Stomach (tissue), 4 donors: ENCODE results near the gene MAN2C1.

Experiments used
- POLR2AphosphoS5 ChIP-seq, 3 donors: sonication (generic); formaldehyde crosslinking; IDR thresholded peaks; one replicate each; pipeline ENCODE4 v1.6.1; 2016; ENCODE audit warnings: antibody characterized with exemption in 3 of 3
- TF ChIP-seq, protein P1 (sequence below), 7 experiments: fragments of 450-650 bp in 4 of 7; fragments of 200-600 bp in 3 of 7; sonication (generic) in 3 of 7; IDR thresholded peaks; one replicate each; pipeline ENCODE4 v1.5.1; 2016 to 2019; ENCODE audit warnings: antibody characterized with exemption in 7 of 7, control low read depth in 2 of 7, mild to moderate bottlenecking in 1 of 7

DNA sequence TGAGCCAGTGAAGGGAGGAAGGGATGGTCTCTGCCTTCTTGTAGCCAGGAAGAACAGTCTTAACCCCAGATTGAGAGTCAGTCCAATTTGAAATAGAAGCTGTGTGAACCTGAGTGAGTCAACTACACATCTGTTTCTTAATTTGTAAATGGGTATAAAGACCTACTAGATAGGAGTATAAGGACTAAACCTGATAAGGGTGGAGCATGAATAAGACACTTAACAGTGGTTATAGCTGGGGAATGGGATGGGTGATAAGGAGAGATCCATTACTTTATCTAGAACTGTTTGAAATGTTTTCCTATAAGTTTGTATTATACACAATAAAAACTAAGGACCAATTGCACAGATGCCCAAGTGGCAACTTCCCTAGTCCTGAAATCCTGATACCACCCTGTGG, 1.4 kb downstream of the MAN2C1 start:
- TF ChIP-seq POLR2AphosphoS5 (IDR thresholded peaks at IDR 0.05) = no peak
- TF ChIP-seq, protein P1, sequence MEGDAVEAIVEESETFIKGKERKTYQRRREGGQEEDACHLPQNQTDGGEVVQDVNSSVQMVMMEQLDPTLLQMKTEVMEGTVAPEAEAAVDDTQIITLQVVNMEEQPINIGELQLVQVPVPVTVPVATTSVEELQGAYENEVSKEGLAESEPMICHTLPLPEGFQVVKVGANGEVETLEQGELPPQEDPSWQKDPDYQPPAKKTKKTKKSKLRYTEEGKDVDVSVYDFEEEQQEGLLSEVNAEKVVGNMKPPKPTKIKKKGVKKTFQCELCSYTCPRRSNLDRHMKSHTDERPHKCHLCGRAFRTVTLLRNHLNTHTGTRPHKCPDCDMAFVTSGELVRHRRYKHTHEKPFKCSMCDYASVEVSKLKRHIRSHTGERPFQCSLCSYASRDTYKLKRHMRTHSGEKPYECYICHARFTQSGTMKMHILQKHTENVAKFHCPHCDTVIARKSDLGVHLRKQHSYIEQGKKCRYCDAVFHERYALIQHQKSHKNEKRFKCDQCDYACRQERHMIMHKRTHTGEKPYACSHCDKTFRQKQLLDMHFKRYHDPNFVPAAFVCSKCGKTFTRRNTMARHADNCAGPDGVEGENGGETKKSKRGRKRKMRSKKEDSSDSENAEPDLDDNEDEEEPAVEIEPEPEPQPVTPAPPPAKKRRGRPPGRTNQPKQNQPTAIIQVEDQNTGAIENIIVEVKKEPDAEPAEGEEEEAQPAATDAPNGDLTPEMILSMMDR (IDR thresholded peaks at IDR 0.05) = no peak
